Astrocyte (in vitro differentiated cells and primary cell): ENCODE measurements around the gene ZNF670.

Experiments
- CTCF ChIP-seq: IDR thresholded peaks from 2 replicates; pipeline ENCODE4 v1.5.1; 2011; ENCODE audit warnings: low read depth, mild to moderate bottlenecking, inconsistent platforms, low read length, moderate library complexity; ENCODE audit not compliant: insufficient read depth
- EZH2 ChIP-seq: IDR thresholded peaks from 2 replicates; pipeline ENCODE4 v1.6.1; 2012; ENCODE audit warnings: mild to moderate bottlenecking, low read length, inconsistent platforms; ENCODE audit not compliant: insufficient read depth

GRCh38 chr1:247114351-247115140 is 35.9 kb upstream of the ZNF670 start:
- TF ChIP-seq CTCF (no peak), EZH2 (no peak)
